Karpas-422 (cell line): Measurements from ENCODE around the gene DPH1. TPM values are rescaled to one million over a fixed set of nuclear protein-coding genes. Genes with fewer than 3 reads are reported as not detected.
A peak's percentile ranks its signal among the peaks of the same experiment; 100 is the strongest.

Source experiments
- DNase-seq: peaks from one replicate; pipeline ENCODE4 v3.0.0-alpha.2; 2015
- H2AFZ ChIP-seq: fragments of 200-600 bp; sonication (generic); 2 replicates; pipeline ENCODE4 v1.6.1; 2014; ENCODE audit warnings: antibody characterized with exemption, low read length, mixed read lengths
- H3K27ac ChIP-seq: fragments of 200-600 bp; sonication (generic); 2 replicates; pipeline ENCODE4 v1.5.1; 2014; ENCODE audit warnings: mild to moderate bottlenecking, low read length, moderate library complexity
- H3K27me3 ChIP-seq: fragments of 200-600 bp; sonication (generic); 2 replicates; pipeline ENCODE4 v1.6.1; 2014; ENCODE audit warnings: low read length, mixed read lengths
- H3K36me3 ChIP-seq: fragments of 200-600 bp; sonication (generic); 2 replicates; pipeline ENCODE4 v1.6.1; 2014; ENCODE audit warnings: low read length, mixed read lengths; ENCODE audit not compliant: insufficient read depth
- H3K4me1 ChIP-seq: fragments of 200-600 bp; sonication (generic); 2 replicates; pipeline ENCODE4 v1.6.1; 2014; ENCODE audit warnings: mild to moderate bottlenecking, low read length, mixed read lengths
- H3K4me2 ChIP-seq: fragments of 200-600 bp; sonication (generic); 2 replicates; pipeline ENCODE4 v1.6.1; 2014; ENCODE audit warnings: low read length, low read depth, mild to moderate bottlenecking; ENCODE audit not compliant: poor library complexity, severe bottlenecking
- H3K4me3 ChIP-seq: fragments of 200-600 bp; sonication (generic); 2 replicates; pipeline ENCODE4 v1.5.1; 2014; ENCODE audit warnings: mild to moderate bottlenecking, antibody characterized with exemption, low read length, mixed read lengths
- H3K79me2 ChIP-seq: fragments of 200-600 bp; sonication (generic); 2 replicates; pipeline ENCODE4 v1.6.1; 2014; ENCODE audit warnings: mild to moderate bottlenecking, low read length, mixed read lengths
- H3K9ac ChIP-seq: fragments of 200-600 bp; sonication (generic); 2 replicates; pipeline ENCODE4 v1.6.0; 2014; ENCODE audit warnings: low read length
- H3K9me2 ChIP-seq: fragments of 200-600 bp; sonication (generic), shearing (Covaris generic); replicated peaks from 2 replicates; pipeline ENCODE4 v1.6.0; 2014; ENCODE audit warnings: mild to moderate bottlenecking, low read length, moderate library complexity; ENCODE audit not compliant: insufficient read depth
- H3K9me3 ChIP-seq: fragments of 300-700, 200-600 bp; sonication (generic); 2 replicates; pipeline ENCODE4 v1.6.1; 2014; ENCODE audit warnings: low read length, mixed read lengths
- H4K20me1 ChIP-seq: fragments of 200-600 bp; sonication (generic); 2 replicates; pipeline ENCODE4 v1.6.1; 2014; ENCODE audit warnings: mild to moderate bottlenecking, antibody characterized with exemption, low read length, low read depth; ENCODE audit not compliant: insufficient read depth
- total RNA-seq: library from RNA; depleted of rRNA; stranded (reverse); fragments of >200 nt; shearing (Covaris generic); gene quantifications from 2 replicates; pipeline ENCODE4 v1.2.3, GENCODE V29; 2014; ENCODE audit warnings: low replicate concordance

The DPH1 gene
- total RNA-seq, 1 experiment from 2014 or later, result 37.5 TPM

DNA sequence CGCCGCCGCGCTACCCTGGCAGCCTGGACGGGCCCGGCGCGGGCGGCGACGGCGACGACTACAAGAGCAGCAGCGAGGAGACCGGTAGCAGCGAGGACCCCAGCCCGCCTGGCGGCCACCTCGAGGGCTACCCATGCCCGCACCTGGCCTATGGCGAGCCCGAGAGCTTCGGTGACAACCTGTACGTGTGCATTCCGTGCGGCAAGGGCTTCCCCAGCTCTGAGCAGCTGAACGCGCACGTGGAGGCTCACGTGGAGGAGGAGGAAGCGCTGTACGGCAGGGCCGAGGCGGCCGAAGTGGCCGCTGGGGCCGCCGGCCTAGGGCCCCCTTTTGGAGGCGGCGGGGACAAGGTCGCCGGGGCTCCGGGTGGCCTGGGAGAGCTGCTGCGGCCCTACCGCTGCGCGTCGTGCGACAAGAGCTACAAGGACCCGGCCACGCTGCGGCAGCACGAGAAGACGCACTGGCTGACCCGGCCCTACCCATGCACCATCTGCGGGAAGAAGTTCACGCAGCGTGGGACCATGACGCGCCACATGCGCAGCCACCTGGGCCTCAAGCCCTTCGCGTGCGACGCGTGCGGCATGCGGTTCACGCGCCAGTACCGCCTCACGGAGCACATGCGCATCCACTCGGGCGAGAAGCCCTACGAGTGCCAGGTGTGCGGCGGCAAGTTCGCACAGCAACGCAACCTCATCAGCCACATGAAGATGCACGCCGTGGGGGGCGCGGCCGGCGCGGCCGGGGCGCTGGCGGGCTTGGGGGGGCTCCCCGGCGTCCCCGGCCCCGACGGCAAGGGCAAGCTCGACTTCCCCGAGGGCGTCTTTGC, 28.0 kb downstream of the DPH1 start:
- peak overlapping the region; percentile 75 for H3K4me2 ChIP-seq
- no peaks in the 10 kb centered on the region for H3K9me2 ChIP-seq
- no peaks in the 10 kb centered on the region for H3K27me3 ChIP-seq
- H3K4me3 ChIP-seq, result no peak overlapping the region
- H3K27ac ChIP-seq, result no peak overlapping the region
- H2AFZ ChIP-seq, result no peak overlapping the region
- no peaks in the 10 kb centered on the region for H3K79me2 ChIP-seq
- H3K36me3 ChIP-seq, result no peaks in the 10 kb centered on the region; the same call in 1 of the 2 replicates
- no peaks in the 10 kb centered on the region for H3K9me3 ChIP-seq
- H3K4me1 ChIP-seq, result peaks cover 46% of the 10 kb centered on the region
- no peak for DNase-seq
- H3K9ac ChIP-seq, result no peak overlapping the region
- peaks cover 25% of the 10 kb centered on the region; the same call in 1 of the 2 replicates for H4K20me1 ChIP-seq

- H3K4me1 ChIP-seq, result peaks cover 50% of the 10 kb centered on the region
- H3K27me3 ChIP-seq, result no peaks in the 10 kb centered on the region
- H3K79me2 ChIP-seq, result no peaks in the 10 kb centered on the region
- H2AFZ ChIP-seq, result no peak overlapping the region; the same call in 1 of the 2 replicates
- H4K20me1 ChIP-seq, result peaks cover 31% of the 10 kb centered on the region; the same call in 1 of the 2 replicates
- H3K27ac ChIP-seq, result no peak overlapping the region
- peak; percentile 92 for DNase-seq
- no peaks in the 10 kb centered on the region for H3K9me3 ChIP-seq
- peak overlapping the region; percentile 75 for H3K4me2 ChIP-seq
- no peaks in the 10 kb centered on the region; the same call in 1 of the 2 replicates for H3K36me3 ChIP-seq
- H3K9ac ChIP-seq, result peak overlapping the region; percentile 47; the same call in 1 of the 2 replicates
- H3K9me2 ChIP-seq, result no peaks in the 10 kb centered on the region
- H3K4me3 ChIP-seq, result peak overlapping the region; percentile 56; the same call in 1 of the 2 replicates
Measured at GRCh38 chr17:2058586-2059546, 28.9 kb downstream of the DPH1 start.

DNA sequence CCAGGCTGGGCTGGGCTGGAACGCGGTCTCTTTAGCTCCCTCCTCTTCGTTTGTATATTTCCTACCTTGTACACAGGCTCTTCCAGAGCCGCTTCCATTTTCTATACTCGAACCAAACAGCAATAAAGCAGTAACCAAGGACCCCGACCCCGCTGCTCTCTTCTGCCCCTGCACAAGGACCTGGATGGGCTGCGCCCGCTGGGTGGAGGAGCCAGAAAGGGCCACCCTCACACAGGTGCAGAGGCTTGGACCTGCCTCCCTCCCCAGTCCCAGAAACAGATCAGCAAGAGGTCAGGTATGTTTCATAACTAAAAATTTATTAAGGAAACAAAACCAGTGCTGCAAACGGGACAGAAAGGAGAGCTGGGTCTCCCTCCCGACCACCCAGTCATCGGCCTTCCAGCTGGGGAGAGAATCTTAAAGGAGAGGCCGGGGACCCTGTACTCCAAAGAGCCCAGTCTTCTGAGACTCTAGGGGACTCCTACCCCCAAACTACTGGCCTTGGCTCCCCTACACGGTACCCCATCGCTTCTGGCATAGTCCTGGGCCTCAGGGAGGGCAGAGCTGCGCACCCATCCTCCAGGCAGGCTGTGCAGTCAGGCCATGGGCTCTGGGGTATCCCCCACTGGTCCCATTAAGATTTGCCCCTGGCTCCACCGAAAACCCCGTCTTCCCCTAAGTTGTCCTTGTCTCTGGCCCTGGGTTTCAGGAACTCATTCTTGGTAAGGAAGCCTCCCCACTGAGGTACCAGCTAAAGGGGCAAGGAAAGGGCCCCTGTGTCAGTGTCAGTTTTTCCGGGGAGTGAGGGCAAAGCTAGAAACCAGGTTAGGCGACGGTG, 29.8 kb downstream of the DPH1 start:
- no peak for DNase-seq
- H4K20me1 ChIP-seq, result peaks cover 31% of the 10 kb centered on the region; the same call in 1 of the 2 replicates
- no peaks in the 10 kb centered on the region for H3K79me2 ChIP-seq
- H3K36me3 ChIP-seq, result no peaks in the 10 kb centered on the region; the same call in 1 of the 2 replicates
- H3K4me3 ChIP-seq, result no peak overlapping the region
- no peaks in the 10 kb centered on the region for H3K9me2 ChIP-seq
- no peaks in the 10 kb centered on the region for H3K27me3 ChIP-seq
- H3K4me1 ChIP-seq, result peaks cover 50% of the 10 kb centered on the region
- H3K4me2 ChIP-seq, result peak overlapping the region; percentile 75
- no peaks in the 10 kb centered on the region for H3K9me3 ChIP-seq
- no peak overlapping the region for H3K27ac ChIP-seq
- no peak overlapping the region for H3K9ac ChIP-seq
- no peak overlapping the region for H2AFZ ChIP-seq

GRCh38 chr17:2060385-2060658, 30.4 kb downstream of the DPH1 start:
- peaks cover 31% of the 10 kb centered on the region; the same call in 1 of the 2 replicates for H4K20me1 ChIP-seq
- H3K9me2 ChIP-seq, result no peaks in the 10 kb centered on the region
- peaks cover 51% of the 10 kb centered on the region for H3K4me1 ChIP-seq
- H3K79me2 ChIP-seq, result no peaks in the 10 kb centered on the region
- no peak overlapping the region for H3K4me3 ChIP-seq
- DNase-seq, result no peak
- H3K27me3 ChIP-seq, result no peaks in the 10 kb centered on the region
- H2AFZ ChIP-seq, result no peak overlapping the region
- H3K9me3 ChIP-seq, result no peaks in the 10 kb centered on the region
- no peak overlapping the region for H3K9ac ChIP-seq
- no peak overlapping the region for H3K4me2 ChIP-seq
- no peak overlapping the region for H3K27ac ChIP-seq
- no peaks in the 10 kb centered on the region; the same call in 1 of the 2 replicates for H3K36me3 ChIP-seq

DNA sequence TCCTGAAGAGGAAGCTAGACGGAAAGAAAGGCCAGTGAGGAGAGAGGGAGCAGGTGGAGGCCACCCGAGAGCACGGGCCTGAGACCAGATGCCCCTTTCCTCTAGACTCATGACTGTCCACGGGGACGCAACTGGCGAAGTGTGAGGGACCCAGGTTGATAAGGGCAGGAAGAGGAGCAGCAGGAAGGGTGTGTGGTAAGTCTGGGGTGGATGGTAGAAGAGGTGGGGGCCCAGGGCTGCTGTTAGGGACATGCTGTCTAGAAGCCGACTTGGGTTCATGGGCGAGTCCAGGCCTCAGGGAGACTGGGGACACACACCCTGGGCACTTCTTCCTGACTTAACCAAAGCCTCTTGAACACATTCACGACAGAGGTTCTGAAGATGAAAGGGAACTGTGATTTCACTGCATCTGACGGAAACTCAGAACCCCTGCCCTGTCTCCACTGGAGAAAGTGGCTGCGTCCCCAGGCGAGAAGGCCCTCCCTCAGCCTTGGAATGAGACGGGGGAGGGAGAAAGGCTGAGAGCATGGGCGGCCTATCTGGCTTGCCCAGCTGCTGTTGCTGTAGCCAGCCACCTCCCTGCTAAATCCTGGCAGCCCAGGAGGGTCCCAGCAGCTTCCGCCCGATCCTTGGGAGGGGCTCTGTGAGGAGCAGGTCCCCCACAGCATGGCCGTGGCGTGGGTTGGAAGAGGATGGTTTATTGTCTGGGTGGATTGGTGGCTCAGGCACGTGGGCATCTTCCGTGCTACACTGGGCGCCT, 30.9 kb downstream of the DPH1 start:
- no peaks in the 10 kb centered on the region for H3K27me3 ChIP-seq
- H3K9me2 ChIP-seq, result no peaks in the 10 kb centered on the region
- H3K4me3 ChIP-seq, result no peak overlapping the region
- H2AFZ ChIP-seq, result no peak overlapping the region
- no peaks in the 10 kb centered on the region for H3K79me2 ChIP-seq
- H3K9ac ChIP-seq, result no peak overlapping the region
- peaks cover 54% of the 10 kb centered on the region for H3K4me1 ChIP-seq
- no peak overlapping the region for H3K4me2 ChIP-seq
- no peak for DNase-seq
- no peaks in the 10 kb centered on the region; the same call in 1 of the 2 replicates for H3K36me3 ChIP-seq
- no peak overlapping the region for H3K27ac ChIP-seq
- H3K9me3 ChIP-seq, result no peaks in the 10 kb centered on the region
- peaks cover 31% of the 10 kb centered on the region; the same call in 1 of the 2 replicates for H4K20me1 ChIP-seq

GRCh38 chr17:2061441-2061958, 31.5 kb downstream of the DPH1 start:
- Histone ChIP-seq H4K20me1 (peaks cover 28% of the 10 kb centered on the region; the same call in 1 of the 2 replicates), H3K4me1 (peaks cover 53% of the 10 kb centered on the region)

GRCh38 chr17:2062571-2063183, 32.7 kb downstream of the DPH1 start:
- no peak for DNase-seq
- no peak overlapping the region for H3K27ac ChIP-seq
- H3K9me2 ChIP-seq, result no peaks in the 10 kb centered on the region
- H3K79me2 ChIP-seq, result no peaks in the 10 kb centered on the region
- no peak overlapping the region for H3K9ac ChIP-seq
- H4K20me1 ChIP-seq, result peaks cover 26% of the 10 kb centered on the region; the same call in 1 of the 2 replicates
- no peaks in the 10 kb centered on the region; the same call in 1 of the 2 replicates for H3K36me3 ChIP-seq
- H2AFZ ChIP-seq, result no peak overlapping the region
- peaks cover 53% of the 10 kb centered on the region for H3K4me1 ChIP-seq
- peak overlapping the region; percentile 68 for H3K4me2 ChIP-seq
- no peaks in the 10 kb centered on the region for H3K27me3 ChIP-seq
- H3K4me3 ChIP-seq, result no peak overlapping the region
- no peaks in the 10 kb centered on the region for H3K9me3 ChIP-seq

More at GRCh38 chr17:2061441-2061958, 31.5 kb downstream of the DPH1 start:
- Histone ChIP-seq H3K4me3 (no peak overlapping the region), H3K36me3 (no peaks in the 10 kb centered on the region; the same call in 1 of the 2 replicates), H3K9ac (no peak overlapping the region), H3K79me2 (no peaks in the 10 kb centered on the region), H3K27me3 (no peaks in the 10 kb centered on the region), H3K4me2 (no peak overlapping the region), H3K9me2 (no peaks in the 10 kb centered on the region), H3K27ac (no peak overlapping the region), H3K9me3 (no peaks in the 10 kb centered on the region), H2AFZ (no peak overlapping the region)
- no peak for DNase-seq
